CD4-positive, alpha-beta T cell treated with Interleukin-21 for 1 hour (primary cell): ENCODE measurements around the gene ITFG1.
"Not testable (repeated sequence)": the region's sequence is repeated elsewhere in the genome, so short reads cannot be mapped to it uniquely, and the experiment has no call there.

Experiments
- DNase-seq: peaks from one replicate; pipeline ENCODE4 v3.0.0-alpha.2; 2020

Gene ITFG1

GRCh38 chr16:47470810-47471209, 9.9 kb upstream of the ITFG1 start:
- DNase-seq, result no peak

DNA sequence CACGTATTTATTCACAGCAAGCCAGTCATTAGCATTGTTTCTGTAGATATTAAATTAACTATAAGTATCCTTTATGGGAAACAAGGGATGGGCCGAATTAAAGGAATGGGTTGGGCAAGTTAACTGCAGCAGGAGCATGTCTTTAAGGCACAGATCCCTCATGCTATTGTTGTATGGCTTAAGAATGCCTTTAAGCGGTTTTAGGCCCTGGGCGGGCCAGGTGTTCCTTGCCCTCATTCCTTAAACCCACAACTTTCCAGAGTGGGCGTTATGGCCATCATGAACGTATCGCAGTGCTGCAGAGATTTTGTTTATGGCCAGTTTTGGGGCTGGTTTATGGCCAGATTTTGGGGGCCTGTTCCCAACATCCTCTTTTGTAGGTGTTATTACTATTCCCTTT, 9.3 kb upstream of the ITFG1 start:
- DNase-seq, result no peak

- DNase-seq, result no peak
Measured at GRCh38 chr16:47469227-47469626, 8.4 kb upstream of the ITFG1 start.

DNA sequence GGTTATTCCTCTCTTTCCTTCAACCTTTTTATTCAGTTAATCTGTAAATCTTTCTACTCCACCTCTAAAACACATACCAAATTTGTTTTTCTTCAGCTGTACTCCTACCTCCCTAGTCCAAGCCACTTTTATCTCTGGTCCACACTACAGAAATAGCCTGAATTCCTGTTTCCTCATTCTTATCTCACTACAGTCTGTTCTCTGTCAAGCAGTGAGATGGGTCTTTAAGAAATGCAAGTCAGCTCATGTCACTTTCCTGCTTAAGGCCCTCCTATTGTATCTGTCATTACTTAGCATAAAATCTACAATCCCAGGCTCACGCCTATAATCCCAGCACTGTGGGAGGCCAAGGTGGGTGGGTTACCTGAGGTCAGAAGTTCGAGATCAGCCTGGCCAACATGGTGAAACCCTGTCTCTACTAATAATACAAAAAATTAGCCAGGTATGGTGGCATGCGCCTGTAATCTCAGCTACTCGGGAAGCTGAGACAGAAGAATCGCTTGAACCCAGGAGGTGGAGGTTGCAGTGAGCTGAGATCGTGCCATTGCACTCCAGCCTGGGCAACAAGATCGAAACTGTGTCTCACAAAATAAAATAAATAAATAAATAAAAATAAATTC, 7.3 kb upstream of the ITFG1 start:
- not testable (repeated sequence) for DNase-seq

- no peak for DNase-seq
Measured at GRCh38 chr16:47467501-47467900, 6.6 kb upstream of the ITFG1 start.

- DNase-seq, result no peak
Measured at GRCh38 chr16:47465919-47466630, 5.2 kb upstream of the ITFG1 start.

GRCh38 chr16:47463771-47464624, 3.1 kb upstream of the ITFG1 start:
- no peak for DNase-seq

GRCh38 chr16:47461598-47462266, 869 bp upstream of the ITFG1 start:
- DNase-seq, result peak; percentile 25

- no peak for DNase-seq
Measured at GRCh38 chr16:47460359-47460710, 528 bp downstream of the ITFG1 start.

DNA sequence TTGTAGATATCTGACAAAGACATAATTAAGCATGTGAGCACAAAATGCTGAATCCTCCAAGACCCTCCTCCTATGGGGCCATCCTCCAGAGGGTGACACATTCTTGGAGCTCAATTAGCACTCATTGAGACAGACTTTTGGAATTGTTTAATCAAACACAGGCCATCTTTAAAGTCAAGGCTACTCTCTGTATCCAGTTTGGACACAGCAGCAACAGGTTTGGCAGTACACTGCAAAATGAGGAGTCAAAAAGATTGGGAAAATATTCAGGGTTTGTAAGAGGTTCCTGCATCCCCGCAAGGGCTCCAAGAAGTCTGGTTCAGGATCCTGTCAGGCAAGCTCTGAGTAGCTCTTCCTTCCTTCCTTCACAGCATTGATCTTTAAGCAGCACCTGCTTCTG, 1.3 kb downstream of the ITFG1 start:
- DNase-seq, result no peak

DNA sequence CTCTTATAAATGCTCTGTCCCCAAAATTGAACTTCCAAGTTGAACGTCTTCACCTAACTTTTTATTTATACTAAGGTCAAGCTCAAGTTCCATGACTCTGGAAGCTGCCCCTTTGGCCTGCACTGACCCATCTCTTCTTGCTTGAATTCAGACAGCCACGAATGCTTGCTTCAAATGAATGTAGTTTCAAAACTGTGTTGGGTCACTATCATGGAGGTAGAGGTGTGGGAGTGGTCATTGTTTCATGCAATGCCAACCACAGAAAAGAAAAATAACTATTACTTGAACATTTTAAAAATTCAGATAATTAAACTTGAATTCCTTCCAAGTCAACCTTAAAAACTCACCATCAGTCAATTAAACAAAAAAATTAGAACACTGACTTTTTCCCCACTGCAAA, 2.5 kb downstream of the ITFG1 start:
- no peak for DNase-seq

- no peak for DNase-seq
Measured at GRCh38 chr16:47449788-47450187, 11.1 kb downstream of the ITFG1 start.

GRCh38 chr16:47448830-47449575, 11.9 kb downstream of the ITFG1 start:
- DNase-seq, result no peak

GRCh38 chr16:47446431-47446830, 14.4 kb downstream of the ITFG1 start:
- no peak for DNase-seq

GRCh38 chr16:47442884-47443283, 18.0 kb downstream of the ITFG1 start:
- not testable (repeated sequence) for DNase-seq

DNA sequence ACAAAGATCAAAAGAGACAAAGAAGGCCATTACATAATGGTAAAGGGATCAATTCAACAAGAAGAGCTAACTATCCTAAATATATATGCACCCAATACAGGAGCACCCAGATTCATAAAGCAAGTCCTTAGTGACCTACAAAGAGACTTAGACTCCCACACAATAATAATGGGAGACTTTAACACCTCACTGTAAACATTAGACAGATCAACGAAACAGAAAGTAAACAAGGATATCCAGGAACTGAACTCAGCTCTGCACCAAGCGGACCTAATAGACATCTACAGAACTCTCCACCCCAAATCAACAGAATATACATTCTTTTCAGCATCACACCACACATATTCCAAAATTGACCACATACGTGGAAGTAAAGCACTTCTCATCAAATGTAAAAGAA, 20.8 kb downstream of the ITFG1 start:
- DNase-seq, result not testable (repeated sequence)

GRCh38 chr16:47434274-47434673, 26.6 kb downstream of the ITFG1 start:
- not testable (repeated sequence) for DNase-seq

DNA sequence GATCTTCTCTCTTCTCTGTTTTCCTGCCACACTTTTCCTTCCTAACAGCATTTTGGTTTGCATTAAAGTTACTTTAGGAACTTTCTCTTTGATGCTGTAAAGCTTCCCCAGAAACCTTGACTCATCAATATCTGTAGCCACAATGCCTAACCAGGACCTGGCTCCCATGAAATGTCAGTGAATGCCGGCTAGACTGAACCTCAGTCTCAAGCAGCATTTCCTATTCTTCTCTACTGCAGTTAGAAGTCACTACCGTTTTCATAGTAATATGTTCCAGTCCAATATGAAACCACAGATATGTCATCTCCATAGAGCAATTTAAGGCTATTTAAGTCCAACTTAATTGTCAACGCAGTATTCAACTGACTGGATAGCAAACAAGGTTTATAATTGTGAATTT, 28.9 kb downstream of the ITFG1 start:
- no peak for DNase-seq

- DNase-seq, result no peak
Measured at GRCh38 chr16:47426806-47427205, 34.1 kb downstream of the ITFG1 start.

GRCh38 chr16:47424846-47425245, 36.0 kb downstream of the ITFG1 start:
- no peak for DNase-seq

DNA sequence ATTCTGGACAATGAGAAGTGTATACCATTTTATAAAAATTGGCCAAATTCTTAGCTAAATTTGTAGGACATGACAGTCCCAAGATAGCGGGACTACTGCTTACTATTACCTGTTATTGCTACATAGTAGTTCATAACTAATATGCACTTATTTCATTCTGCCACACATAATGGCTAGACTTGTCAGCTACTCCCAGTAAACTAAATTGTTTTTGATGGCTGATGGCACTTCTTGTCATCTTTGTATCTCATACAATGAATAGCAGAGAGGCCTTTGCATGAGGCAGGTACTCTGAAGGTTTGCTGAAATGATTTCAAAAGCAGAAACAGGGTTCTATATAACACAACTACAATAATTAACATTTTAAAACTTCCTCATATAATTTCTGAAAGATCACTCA, 44.0 kb downstream of the ITFG1 start:
- DNase-seq, result no peak

GRCh38 chr16:47413041-47413440, 47.8 kb downstream of the ITFG1 start:
- DNase-seq, result no peak

- DNase-seq, result no peak
Measured at GRCh38 chr16:47408491-47408890, 52.4 kb downstream of the ITFG1 start.
